Measurements from ENCODE around the gene CAMTA1.
"Not testable (repeated sequence)": the region's sequence is repeated elsewhere in the genome, so short reads cannot be mapped to it uniquely, and the experiment has no call there.

The CAMTA1 gene

DNA sequence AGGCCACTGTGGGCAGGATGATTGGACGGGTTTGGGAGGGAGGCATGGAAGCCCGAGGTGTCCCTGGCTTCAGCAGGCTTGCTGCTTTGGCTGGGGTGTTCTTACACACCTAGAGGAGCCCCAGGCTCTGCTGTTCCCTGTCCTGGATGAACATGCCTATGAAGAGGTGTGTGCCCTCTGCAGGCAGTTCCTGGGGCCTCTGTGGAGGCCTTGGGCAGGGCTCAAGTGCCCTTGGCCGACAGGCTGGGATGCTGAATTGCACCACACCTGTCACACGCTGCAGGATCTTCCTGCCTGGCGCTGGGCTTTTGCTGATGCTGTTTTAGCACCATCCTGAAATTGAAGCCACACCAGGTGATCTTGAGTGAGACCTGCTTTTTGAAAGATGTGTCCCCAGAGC, 570.8 kb downstream of the CAMTA1 start:
- no peak for ATAC-seq

DNA sequence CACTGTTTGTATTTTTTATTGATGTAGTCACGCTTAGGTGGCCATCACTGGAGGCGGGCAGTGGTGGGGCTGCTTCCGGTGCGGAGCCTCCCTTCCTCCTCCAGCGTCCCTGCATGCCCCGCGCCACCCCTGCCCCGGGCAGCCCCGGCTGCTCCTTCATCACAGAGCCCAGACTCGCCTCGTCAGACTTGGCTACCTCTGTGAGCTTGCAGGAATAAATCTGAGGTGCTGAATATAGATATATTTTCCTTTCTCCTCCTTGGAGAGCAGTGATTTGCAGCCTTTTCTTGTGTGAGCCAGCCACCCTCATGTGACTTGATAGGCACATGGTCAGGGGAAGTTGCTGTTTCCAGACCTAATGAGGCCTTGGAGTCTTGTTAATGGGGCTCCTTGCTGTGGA, 573.2 kb downstream of the CAMTA1 start:
- ATAC-seq: no peak

DNA sequence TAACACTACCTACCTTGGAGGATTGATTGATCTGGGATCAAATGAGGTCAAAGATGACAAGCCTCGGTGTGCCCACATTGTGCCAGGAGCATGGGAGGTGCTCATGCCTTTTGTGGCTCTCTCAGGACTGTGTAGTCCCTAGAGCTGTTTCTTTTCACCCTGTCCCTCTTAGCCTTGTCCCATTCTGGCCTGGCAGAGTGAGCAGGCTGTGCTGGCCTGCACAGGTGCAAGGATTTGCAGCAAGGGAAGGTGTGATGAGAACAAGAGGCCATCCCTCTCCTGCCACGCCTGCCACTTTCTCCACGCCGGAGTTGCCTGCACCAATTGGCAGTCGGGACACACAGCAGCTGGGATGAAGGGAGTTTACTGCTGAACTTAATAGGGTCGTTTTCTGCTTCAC, 575.3 kb downstream of the CAMTA1 start:
- no peak for ATAC-seq

DNA sequence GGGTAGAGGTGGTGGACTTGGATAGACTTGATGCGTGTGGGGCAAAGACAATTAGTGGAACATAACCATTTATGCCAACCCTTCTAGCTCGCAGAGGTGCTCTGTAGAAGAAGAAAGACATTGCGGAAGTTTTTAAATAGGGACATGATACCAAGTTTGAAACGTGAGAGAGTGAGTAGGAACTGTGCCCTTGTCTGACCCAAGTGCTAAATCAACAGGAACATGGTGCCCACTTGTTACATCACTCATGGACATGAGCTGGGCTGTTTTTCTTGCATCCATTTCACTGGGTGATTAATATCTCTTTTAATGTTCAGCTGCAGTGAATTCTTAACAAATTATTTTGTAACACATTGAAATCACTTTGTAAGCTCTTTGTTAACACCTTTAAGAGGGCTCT, 577.7 kb downstream of the CAMTA1 start:
- ATAC-seq: no peak

DNA sequence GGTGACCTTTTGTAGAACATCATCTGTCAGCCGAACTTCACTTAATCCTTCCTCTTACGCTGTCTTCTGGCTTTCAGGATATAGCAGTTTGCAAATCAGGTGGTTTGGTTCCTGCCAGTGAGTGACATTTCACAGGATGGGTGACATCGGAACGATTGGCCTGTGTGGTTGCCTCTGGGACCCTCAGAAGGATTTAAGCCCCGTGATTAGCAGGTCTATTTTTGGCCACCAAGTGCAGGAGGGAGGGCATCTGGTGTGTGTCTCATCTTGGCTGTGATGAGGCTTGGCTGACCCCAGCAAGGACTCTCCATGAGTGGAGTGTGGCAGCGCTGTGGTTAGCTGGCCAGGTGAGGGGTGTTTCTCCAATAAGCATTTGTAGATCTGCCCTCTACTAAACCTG, 578.2 kb downstream of the CAMTA1 start:
- no peak for ATAC-seq

DNA sequence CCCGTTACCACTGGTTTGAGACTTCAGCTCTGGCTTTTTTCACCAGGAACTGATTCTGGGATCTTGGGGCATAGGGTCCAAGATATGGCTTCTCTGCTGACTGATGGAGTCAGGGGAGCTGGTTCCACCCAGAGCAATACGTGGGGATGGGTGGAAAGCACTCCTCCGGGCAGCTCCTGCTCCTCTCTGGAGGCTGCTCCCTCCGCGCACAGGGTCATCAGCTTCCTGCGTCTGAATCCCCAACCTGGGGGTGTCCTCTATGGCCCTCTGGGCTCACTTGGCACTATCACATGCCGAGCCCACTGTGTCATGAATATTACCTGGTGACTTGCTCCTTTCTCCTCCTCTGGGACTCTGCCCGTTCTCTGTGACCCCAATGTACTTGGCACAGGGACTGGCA, 580.5 kb downstream of the CAMTA1 start:
- ATAC-seq: no peak

DNA sequence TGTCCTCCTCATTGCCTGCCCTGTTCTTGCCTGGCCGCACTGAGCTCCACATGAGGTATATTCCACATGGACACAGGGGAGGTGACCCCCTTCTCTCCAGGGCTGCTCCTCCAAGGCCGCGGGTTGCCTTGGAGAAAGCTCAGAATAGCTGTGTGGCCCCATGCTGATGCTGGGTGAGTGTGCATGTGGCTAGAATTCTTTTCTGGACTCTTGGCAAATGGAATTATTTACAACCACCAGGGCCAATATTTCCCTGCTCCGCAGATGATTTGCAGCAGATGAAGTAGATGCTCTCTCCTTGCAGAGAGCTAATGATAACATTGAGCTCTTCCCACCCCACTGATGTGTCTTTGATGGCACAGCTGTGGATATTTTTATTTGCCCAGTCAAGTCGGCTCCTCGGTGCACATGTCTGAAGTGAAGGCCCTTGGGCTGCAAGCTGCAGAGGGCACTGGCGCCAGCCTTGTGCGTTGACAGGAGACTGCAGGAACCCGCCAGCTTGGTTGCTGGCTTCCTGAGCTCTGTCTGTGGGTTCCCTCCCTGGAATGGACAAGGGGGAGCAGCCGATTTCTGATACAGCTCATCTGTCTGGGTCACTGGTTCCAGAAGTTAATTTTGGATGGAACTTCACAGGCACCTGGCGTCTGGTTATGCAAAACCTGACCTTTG, 581.2 kb downstream of the CAMTA1 start:
- no peak for ATAC-seq

DNA sequence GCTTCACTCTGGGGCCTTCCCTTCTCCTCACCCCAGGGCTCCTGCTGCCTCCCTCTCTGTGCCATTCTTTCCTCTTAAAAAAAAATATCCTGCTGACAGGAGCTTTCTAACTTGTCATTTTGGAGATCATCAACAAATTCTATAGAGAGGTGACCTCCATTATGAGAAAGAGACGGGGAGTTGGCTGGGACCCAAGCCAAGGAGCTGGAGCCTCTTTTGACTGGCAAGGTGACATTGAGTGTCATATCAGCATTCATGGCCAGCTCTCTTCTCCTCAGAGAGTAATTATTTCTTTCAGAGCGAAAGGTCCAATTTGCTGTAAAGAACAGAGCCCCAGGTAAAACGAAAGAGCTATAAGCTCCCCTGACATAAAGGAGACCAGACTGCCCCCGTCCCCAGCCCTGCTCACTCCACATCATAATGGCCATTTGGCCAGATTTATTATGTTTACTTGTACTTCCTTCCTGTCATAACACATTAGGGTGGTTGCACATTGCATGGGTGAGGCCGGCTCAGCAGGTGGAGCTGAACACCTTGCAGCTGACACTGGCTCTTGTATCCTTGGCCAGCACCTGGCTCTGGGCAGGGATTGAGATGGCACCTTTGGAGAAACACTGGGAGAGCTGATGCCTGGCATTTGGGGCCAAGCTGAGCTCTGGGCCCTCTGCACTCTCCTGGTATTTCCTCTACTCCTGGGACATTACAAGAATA, 581.9 kb downstream of the CAMTA1 start:
- ATAC-seq: no peak

DNA sequence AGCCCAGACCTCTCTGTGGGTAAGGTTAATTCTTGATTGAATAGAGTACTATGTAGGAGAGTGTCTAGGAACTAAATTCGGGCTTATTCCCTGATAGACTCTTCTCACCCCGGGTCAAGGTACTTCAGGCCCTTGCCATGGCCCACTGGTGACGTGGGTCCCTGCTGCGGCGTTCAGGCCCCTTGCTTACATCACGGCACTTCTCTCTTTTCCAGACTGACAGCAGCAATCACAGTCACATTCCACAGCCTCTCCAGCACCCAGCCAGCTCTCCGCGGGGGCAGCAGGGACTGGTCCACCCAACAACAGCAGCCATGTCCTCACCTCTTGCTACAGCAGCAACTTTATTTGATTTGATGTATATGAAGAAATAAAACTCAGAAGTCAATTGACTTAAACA, 584.6 kb downstream of the CAMTA1 start:
- no peak for ATAC-seq

DNA sequence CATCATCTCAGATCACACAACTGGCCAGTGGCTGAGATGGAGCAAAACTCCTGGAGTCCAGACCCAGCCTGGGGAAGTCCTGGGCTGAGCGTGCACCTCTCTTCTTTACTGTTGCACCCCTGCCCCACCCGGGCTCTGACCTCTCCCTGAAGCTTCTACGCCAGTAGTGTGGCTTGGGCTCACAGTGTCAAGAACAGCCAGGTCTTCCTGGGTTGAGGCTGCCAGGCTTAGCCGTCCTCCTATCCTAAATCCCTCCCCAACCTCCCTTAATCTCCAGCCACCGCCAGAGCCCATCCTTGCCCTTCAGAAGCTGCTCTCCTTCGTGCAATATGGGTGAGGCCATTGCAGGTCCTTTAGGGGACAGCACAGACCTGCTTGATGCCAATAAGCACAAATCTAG, 586.7 kb downstream of the CAMTA1 start:
- ATAC-seq: no peak

DNA sequence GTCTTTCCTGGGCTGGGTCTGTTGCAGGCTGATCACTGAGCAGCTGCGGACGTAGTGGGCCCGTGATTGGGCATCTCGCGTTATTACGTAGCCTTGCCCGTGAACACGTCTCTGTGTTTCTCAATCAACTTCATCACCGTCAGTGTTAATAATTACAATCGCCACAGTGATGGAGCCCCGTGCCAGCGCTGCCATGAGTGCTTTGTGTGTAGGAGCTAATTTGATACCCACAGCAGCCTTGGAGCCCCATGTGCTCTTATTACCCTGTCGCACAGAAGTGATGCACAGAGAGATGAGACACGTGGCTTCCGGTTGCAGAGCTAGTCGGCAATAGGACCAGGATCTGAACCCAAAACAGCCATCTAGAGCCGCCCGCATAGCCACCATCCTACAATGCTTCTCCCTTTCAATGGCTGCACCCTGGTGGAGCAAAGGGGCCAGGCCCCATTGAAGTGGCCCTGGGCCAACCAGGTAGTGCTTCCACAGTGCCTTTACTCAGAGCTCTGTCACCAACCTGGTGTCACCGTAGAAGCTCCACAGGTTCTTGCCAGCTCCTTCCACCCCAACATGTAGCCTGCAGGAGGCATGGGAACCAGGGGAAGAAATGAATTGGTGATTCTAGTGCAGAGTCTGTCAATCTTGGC, 587.3 kb downstream of the CAMTA1 start:
- no peak for ATAC-seq

DNA sequence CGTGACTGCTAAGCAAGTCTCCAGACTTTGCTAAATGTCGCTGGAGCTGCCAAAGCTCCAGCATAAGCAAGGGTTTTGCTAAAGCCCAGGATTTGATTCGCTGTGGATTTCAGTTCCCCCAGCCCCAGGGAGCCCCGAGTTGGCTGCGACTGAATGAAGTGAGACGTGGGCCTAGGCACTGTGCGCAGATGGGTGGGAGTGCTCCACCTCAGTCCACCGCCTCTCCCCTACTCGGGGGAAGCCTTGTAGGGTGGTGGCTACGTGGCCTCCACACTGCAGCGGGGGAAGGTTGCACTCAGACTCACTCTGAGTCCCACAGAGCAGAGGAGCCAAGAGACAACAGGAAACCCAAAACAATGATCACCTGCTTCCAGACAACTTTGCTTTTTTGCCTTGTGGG, 588.0 kb downstream of the CAMTA1 start:
- ATAC-seq: no peak

DNA sequence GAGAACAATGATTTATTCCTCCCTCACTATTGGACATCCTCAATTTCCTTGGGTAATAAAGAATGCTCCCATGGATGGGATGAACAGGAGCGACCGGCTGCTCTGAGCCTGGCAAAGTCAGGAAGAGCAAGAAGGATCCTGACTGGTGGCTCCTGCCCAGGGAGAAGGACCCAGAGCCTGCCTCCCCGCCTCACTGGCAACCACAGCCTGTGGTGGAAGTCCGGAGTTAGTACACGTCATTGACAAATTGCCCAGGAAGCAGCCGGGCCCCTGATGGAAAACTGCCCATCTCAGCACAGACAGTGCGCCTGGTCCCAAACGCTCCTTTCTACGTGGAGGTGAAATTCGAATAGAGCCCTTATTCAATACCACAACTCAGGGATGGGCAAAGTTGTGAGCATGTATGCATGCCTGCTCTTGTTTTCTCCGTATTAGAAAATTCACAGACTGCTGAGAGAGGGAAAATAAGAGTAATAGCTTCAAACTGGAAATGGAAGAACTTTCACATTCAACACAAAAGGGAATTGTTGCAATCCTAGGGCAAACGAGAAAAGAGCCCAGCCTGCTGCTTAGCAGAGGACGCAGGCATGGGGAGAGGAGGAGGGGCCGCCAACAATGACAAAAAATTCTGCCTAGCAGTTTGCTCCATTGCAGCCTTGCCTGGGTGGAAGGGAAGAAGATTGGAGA, 588.8 kb downstream of the CAMTA1 start:
- ATAC-seq: no peak

DNA sequence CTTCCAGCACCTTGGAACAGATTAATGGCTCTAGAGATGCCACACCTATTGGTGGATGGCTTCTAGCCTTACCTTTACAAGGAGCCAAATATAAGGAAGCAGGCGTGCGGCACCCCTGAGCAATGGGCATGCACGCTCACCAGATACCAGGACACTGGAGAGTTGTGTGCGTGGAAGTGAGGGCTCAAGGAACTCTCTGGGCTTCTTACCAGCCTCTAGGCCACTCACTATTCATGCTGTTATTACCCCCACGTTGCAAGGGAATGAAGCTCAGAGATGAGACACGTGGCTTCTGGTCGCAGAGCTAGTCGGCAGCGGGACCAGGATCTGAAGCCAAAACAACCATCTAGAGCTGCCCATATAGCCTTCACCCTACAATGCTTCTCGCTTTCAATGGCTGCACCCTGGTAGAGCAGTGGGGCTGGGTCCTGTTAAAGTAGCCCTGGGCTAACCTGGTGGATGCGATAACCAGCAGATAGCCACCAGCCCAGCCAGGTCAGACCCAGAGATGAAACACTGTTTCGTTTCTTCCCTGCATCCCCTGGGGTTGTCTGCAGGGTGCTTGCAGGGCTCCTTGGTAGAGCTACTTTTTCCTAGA, 589.4 kb downstream of the CAMTA1 start:
- ATAC-seq: no peak

DNA sequence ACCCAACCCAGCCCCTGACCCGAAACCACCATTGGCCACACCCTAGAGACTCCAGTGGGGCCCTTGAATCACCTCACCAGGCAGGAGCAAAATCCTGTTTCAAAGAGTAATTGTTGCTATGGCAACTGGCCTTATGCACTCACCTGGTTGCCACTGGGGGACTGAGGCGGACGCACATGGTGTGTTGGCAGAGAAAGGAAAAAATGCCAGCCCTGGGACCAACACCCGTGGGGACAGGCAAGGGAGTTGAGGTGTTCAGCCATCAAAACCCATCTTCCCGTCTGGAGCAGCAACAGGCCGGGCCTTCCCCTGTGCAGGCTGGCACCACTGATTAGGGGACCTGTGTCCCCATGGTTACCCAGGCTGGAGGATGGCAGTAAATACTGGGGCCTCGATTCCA, 590.1 kb downstream of the CAMTA1 start:
- ATAC-seq: no peak

DNA sequence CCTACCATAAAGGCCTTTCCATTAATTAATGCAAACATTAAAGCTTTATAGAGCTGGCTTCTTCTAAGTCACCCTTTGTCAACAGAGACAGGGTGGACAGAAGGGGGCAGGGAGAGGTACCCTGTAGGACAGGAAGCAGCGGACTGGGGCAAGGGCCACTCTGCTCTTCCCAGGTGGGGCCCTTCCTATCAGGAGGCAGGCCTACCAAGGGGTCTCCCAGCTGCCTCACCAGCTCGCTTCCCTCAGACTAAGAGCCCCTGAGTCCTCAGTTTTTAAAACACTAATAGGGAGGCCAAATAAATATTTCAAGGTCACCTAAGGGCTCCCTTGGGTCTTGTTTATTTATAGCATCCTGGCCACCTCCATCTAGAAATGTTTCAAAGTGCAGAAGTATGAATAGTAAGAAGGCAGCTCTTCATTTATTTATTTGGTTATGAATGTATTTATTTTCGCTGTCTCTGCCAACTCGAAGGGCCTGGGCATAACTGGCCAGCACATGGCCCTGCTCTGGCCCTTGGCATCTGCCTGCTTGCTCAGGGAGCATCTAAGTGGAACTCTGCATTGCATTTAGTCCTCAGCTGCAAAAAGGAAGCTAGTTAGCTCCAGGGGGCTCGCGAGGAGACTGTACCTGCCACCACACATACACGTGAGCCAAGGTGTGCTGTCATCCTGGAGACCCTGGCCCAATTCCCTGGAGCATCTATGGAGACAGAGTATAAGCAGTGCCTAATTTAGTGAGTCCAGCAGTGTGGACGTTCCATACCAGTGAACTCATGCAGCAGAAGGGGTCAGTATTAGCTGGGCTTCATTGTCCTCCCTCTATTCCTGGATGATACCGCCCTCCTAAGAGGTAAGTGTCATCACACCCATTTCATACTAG, 590.8 kb downstream of the CAMTA1 start:
- ATAC-seq: no peak

DNA sequence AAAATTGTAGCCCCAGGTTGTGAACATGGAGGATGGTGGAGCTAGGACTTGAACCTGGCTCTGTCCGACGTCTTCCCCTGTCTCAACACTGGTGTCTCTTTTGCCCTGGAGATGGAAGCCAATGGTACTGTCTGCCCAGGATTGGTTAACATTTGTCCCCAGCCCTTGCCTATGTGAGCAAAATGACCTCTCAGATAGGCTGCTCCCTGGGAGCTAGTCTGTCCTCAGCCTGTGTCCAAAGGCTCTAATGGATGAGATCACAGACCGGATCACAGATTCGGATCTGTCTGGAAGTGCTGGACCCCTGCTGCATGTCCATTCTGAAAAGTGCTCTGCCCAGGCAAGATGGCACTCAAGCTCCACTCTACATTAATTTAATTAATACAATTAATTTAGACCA, 591.4 kb downstream of the CAMTA1 start:
- ATAC-seq: no peak

DNA sequence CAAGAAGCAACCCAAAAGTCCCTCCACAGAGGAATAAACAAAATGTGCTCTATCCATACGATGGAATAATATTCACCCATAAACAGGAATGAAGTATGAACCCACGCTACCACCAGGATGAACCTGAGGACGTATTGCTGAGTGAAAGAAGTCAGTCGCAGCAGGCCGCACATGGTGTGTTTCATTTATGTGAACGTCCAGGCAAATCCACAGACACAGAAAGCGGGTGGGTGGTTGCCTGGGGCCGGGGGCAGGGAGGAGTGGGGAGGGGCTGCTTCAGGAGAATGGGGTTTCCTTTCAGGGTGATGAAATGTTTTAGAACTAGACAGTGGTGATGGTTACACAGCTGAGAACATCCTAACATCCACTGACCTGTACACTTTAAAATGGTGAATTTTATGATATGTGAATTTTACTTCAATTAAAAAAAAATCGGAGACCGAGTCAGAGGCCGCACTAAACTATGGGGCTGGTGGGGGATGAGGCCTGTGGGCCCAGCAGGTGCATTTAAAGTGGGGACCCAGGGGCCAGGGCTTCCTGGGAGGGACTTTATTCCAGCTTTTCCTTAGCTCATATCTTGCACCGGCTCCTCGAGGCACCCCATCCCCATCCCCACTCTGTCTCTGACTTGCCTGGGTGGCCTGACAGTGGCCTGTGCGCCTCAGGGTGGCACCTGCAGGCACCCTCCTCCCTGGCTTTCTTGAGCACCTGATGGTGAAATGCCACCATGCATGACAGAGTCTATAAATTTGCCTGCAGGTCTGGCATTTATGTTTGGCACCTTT, 593.3 kb downstream of the CAMTA1 start:
- ATAC-seq: no peak

DNA sequence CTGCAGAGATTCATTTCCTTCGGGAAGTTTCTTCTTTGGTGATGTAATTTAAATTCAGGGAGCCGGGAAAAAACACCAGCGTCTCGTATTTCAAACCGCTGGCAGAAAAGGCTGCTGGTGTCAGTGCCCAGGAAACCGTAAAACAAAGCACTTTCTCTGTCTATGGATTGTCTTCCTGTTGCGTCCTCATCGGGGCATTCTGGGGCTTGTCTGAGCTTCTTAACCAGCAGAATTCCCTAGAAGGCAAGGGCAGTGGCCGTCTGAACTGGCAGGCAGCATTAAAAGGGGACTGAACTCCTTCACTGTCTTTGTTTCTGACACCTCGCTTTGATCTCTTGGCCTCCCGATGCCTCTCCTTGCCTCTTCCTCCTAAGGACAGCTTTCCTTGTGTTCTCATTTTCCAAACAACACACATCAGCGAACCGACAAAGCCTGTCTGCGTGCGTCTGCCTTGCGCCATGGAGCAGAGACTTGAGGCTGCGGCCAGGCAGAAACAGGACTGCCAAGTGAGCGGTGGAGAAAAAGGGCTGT, 594.3 kb downstream of the CAMTA1 start:
- no peak for ATAC-seq

DNA sequence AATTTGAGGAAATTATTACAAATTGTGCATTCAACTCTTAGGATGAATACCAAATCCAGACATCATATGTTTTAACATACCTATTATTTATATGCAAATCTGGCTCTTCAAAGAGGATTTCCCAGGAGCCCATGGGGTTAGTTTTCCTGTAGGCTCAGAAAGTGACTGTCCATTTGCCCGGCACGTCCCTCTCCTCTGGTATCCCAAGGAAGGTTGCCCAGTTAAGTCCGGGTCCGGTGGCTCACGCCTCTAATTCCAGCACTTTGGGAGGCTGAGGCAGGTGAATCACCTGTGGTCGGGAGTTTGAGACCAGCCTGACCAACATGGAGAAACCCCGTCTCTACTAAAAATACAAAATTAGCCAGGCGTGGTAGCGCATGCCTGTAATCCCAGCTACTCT, 594.8 kb downstream of the CAMTA1 start:
- ATAC-seq: not testable (repeated sequence)

DNA sequence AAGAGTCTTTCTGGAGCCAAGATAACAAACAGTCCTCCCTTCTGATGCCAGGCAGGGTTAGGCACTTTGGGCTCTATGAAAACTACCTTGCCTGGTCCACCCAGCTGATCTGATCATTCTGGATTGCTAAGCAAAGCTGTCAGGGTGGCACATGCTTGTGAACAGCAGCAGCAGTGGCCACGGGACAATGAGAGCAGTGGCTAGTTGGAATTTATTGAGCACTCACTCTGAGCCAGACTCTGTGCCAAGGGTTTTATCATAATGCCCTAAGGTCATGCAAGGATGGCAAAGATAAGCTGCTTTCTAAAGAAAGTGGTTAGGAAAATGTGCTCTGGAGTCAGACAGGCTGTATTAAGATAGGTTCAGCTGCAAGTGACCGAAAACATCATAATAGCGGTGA, 595.5 kb downstream of the CAMTA1 start:
- ATAC-seq: no peak

Data from activated CD4-positive, CD25-positive, alpha-beta regulatory T cell treated with anti-CD3 and anti-CD28 coated beads, Interleukin-2, amount 50 U/mL, for 24 hours (primary cell).